Prostate gland (tissue), 2 donors: ENCODE data around the gene VEZT. TPM values are rescaled to one million over a fixed set of nuclear protein-coding genes. Genes with fewer than 3 reads are reported as not detected.

Experiments
- DNase-seq: peaks from one replicate; pipeline ENCODE4 v3.0.0-alpha.2; 2019; ENCODE audit warnings: low spot score
- H3K27ac ChIP-seq, 2 donors: fragments of 200-600 bp; sonication (generic); 2 replicates each; pipeline ENCODE4 v1.5.1; 2017 to 2019
- H3K27me3 ChIP-seq: fragments of 200-600 bp; sonication (generic); replicated peaks from 2 replicates; pipeline ENCODE4 v1.5.1; 2019; ENCODE audit not compliant: insufficient read depth
- H3K36me3 ChIP-seq, 2 donors: fragments of 200-600 bp; sonication (generic); 1 replicate in 1 of 2; 2 replicates in 1 of 2; pipeline versions ENCODE4 v1.5.1 to v1.8.1; 2017 to 2019
- H3K4me1 ChIP-seq: fragments of 200-600 bp; sonication (generic); replicated peaks from 2 replicates; pipeline ENCODE4 v1.5.1; 2019
- H3K4me3 ChIP-seq, 2 donors: fragments of 200-600 bp; sonication (generic); 2 replicates each; pipeline ENCODE4 v1.5.1; 2017 to 2019
- H3K9me3 ChIP-seq: fragments of 200-600 bp; sonication (generic); 2 replicates; pipeline ENCODE4 v1.5.1; 2017
- POLR2A ChIP-seq: fragments of 450-650 bp; IDR thresholded peaks from one replicate; pipeline ENCODE4 v1.6.1; 2016; ENCODE audit warnings: antibody characterized with exemption, mild to moderate bottlenecking
- POLR2AphosphoS5 ChIP-seq: sonication (generic); formaldehyde crosslinking; IDR thresholded peaks from one replicate; pipeline ENCODE4 v1.6.1; 2017; ENCODE audit warnings: antibody characterized with exemption
- WGBS: methylation state at CpG from one replicate; pipeline ENCODE4 v1.1.5; 2018; 5-methylcytosine and 5-hydroxymethylcytosine counted together
- intact Hi-C: fragments of 100-400 bp; cut with DNase I; formaldehyde crosslinking; loops from one replicate; pipeline ENCODE4 v1.14.2; 2022
- total RNA-seq, 2 donors: library from RNA; depleted of rRNA; stranded (reverse); fragments of >200 nt; gene quantifications; one replicate each; pipeline ENCODE4 v1.1.0, GENCODE V29; 2016
- TF ChIP-seq, protein P1 (sequence below), 4 experiments: fragments of 200-600 bp in 2 of 4; fragments of 450-650 bp in 2 of 4; sonication (generic) in 2 of 4; IDR thresholded peaks; 1 replicate in 3 of 4; 2 replicates in 1 of 4; pipeline ENCODE4 v1.5.1; 2016 to 2019; ENCODE audit warnings: antibody characterized with exemption in 4 of 4, mild to moderate bottlenecking in 2 of 4, moderate library complexity in 2 of 4

Gene VEZT
- total RNA-seq, 2 donors from 2014 or later, result 37.4 to 81.6 TPM

GRCh38 chr12:95207407-95207806 lies 10.2 kb upstream of the VEZT start:
- no peak overlapping the region for H3K27ac ChIP-seq
- H3K4me3 ChIP-seq, result no peak overlapping the region
- no peaks in the 10 kb centered on the region for H3K27me3 ChIP-seq
- H3K9me3 ChIP-seq, result no peaks in the 10 kb centered on the region
- TF ChIP-seq POLR2A (no peak), POLR2AphosphoS5 (no peak)
- TF ChIP-seq, protein P1, sequence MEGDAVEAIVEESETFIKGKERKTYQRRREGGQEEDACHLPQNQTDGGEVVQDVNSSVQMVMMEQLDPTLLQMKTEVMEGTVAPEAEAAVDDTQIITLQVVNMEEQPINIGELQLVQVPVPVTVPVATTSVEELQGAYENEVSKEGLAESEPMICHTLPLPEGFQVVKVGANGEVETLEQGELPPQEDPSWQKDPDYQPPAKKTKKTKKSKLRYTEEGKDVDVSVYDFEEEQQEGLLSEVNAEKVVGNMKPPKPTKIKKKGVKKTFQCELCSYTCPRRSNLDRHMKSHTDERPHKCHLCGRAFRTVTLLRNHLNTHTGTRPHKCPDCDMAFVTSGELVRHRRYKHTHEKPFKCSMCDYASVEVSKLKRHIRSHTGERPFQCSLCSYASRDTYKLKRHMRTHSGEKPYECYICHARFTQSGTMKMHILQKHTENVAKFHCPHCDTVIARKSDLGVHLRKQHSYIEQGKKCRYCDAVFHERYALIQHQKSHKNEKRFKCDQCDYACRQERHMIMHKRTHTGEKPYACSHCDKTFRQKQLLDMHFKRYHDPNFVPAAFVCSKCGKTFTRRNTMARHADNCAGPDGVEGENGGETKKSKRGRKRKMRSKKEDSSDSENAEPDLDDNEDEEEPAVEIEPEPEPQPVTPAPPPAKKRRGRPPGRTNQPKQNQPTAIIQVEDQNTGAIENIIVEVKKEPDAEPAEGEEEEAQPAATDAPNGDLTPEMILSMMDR (IDR thresholded peaks at IDR 0.05), result no peak
- DNase-seq, result no peak
- no peaks in the 10 kb centered on the region for H3K36me3 ChIP-seq
- intact Hi-C loops, result no loop called here
- WGBS, result 92% methylated on average over 2 of the region's 2 CpGs
- H3K4me1 ChIP-seq, result no peaks in the 10 kb centered on the region

- Histone ChIP-seq H3K4me1 (no peaks in the 10 kb centered on the region), H3K4me3 (no peak overlapping the region), H3K36me3 (no peaks in the 10 kb centered on the region), H3K27ac (no peak overlapping the region), H3K27me3 (no peaks in the 10 kb centered on the region), H3K9me3 (no peaks in the 10 kb centered on the region)
- no peak for DNase-seq
- intact Hi-C loops, result no loop called here
- WGBS, result 83% methylated on average over 7 of the region's 7 CpGs
- no peak for TF ChIP-seq POLR2A
- TF ChIP-seq, protein P1 (IDR thresholded peaks at IDR 0.05), result no peak
- no peak for TF ChIP-seq POLR2AphosphoS5
Observed at GRCh38 chr12:95208678-95209077, 8.9 kb upstream of the VEZT start.

DNA sequence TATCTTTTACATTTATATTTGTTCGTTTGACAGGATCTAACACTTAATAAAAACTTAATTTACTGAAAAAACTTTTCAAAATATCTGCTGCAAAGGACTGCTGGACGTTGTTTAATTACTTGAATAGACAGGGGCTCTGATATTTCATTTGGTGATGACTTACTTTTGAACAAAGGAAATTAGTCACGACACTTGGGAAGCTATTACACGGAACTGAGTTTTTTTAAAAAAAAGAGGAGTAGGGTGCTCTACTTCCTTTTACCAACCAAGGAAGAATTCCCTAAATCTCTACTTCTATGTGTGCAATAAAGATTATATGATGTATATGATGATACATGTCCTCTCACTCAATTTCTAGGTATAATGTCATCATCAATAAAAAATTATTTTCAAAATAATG lies 5.0 kb upstream of the VEZT start:
- Histone ChIP-seq H3K4me1 (no peaks in the 10 kb centered on the region), H3K9me3 (no peaks in the 10 kb centered on the region), H3K36me3 (no peaks in the 10 kb centered on the region), H3K4me3 (no peak overlapping the region), H3K27ac (no peak overlapping the region), H3K27me3 (no peaks in the 10 kb centered on the region)
- TF ChIP-seq POLR2A (no peak), POLR2AphosphoS5 (no peak)
- TF ChIP-seq, protein P1 (IDR thresholded peaks at IDR 0.05), result no peak
- DNase-seq, result no peak
- 76% methylated on average over 4 of the region's 4 CpGs for WGBS
- intact Hi-C loops, result no loop called here

- Histone ChIP-seq H3K4me1 (no peaks in the 10 kb centered on the region), H3K4me3 (no peak overlapping the region), H3K9me3 (no peaks in the 10 kb centered on the region), H3K27me3 (no peaks in the 10 kb centered on the region), H3K27ac (no peak overlapping the region), H3K36me3 (no peaks in the 10 kb centered on the region)
- DNase-seq, result no peak
- intact Hi-C loops, result no loop called here
- 75% methylated on average over 4 of the region's 4 CpGs for WGBS
- TF ChIP-seq, protein P1 (IDR thresholded peaks at IDR 0.05), result no peak
- TF ChIP-seq POLR2A, result no peak
- no peak for TF ChIP-seq POLR2AphosphoS5
Observed at GRCh38 chr12:95213119-95213518, 4.5 kb upstream of the VEZT start.

- no peak overlapping the region for H3K27ac ChIP-seq
- intact Hi-C loops, result no loop called here
- H3K27me3 ChIP-seq, result no peaks in the 10 kb centered on the region
- DNase-seq, result no peak
- H3K36me3 ChIP-seq, result no peaks in the 10 kb centered on the region
- no peak for TF ChIP-seq POLR2AphosphoS5
- no peak for TF ChIP-seq POLR2A
- TF ChIP-seq, protein P1 (IDR thresholded peaks at IDR 0.05), result no peak
- H3K4me1 ChIP-seq, result no peaks in the 10 kb centered on the region
- H3K4me3 ChIP-seq, result no peak overlapping the region
- no peaks in the 10 kb centered on the region for H3K9me3 ChIP-seq
- WGBS, result 77% methylated on average over 1 of the region's 1 CpG
Observed at GRCh38 chr12:95213928-95214327, 3.7 kb upstream of the VEZT start.
